CMK (cell line): Measurements from ENCODE around the gene EMP2.

Experiments
- DNase-seq: peaks from one replicate; pipeline ENCODE4 v3.0.0-alpha.2; 2010; ENCODE audit warnings: low read depth

Gene EMP2

GRCh38 chr16:10485159-10485558 is 95.2 kb downstream of the EMP2 start:
- DNase-seq, result no peak

- DNase-seq, result no peak
Observed at GRCh38 chr16:10480151-10480550, 100.2 kb downstream of the EMP2 start.
